HepG2 (cell line): ENCODE measurements around the gene WBP1. TPM values are rescaled to one million over a fixed set of nuclear protein-coding genes. Genes with fewer than 3 reads are reported as not detected.
A peak's percentile ranks its signal among the peaks of the same experiment; 100 is the strongest.

ENCODE experiments used
- BRF2 ChIP-seq: sonication (generic); formaldehyde crosslinking; IDR thresholded peaks from 2 replicates; pipeline ENCODE4 v1.8.1; 2022; ENCODE audit warnings: mild to moderate bottlenecking, missing genetic modification reagents
- GTF2F1 ChIP-seq: fragments of 150-350 bp; IDR thresholded peaks from 2 replicates; pipeline ENCODE4 v1.6.1; 2014; ENCODE audit warnings: low read length
- MLLT10 ChIP-seq: sonication (generic); formaldehyde crosslinking; IDR thresholded peaks from 2 replicates; pipeline ENCODE4 v1.4.0; 2020; ENCODE audit warnings: missing genetic modification reagents
- NR2F2 ChIP-seq: IDR thresholded peaks from 2 replicates; pipeline ENCODE4 v1.6.1; 2012; ENCODE audit warnings: low read depth, inconsistent platforms, borderline replicate concordance
- PHF20 ChIP-seq: sonication (generic); formaldehyde crosslinking; IDR thresholded peaks from 2 replicates; pipeline ENCODE4 v1.5.0; 2020; ENCODE audit warnings: mild to moderate bottlenecking, missing genetic modification reagents
- POGZ ChIP-seq: sonication (generic); formaldehyde crosslinking; IDR thresholded peaks from 2 replicates; pipeline ENCODE4 v1.4.0; 2020; ENCODE audit warnings: mild to moderate bottlenecking, missing genetic modification reagents
- RAD21 ChIP-seq: fragments of 450-650 bp; formaldehyde crosslinking; IDR thresholded peaks from 2 replicates; pipeline ENCODE4 v1.5.0; 2020; ENCODE audit warnings: mild to moderate bottlenecking
- RBM39 ChIP-seq: fragments of 200-400 bp; formaldehyde crosslinking; IDR thresholded peaks from one replicate; pipeline ENCODE4 v1.6.1; 2018; ENCODE audit warnings: antibody characterized with exemption, mild to moderate bottlenecking, low read depth, low read length; ENCODE audit not compliant: poor library complexity, severe bottlenecking
- RXRB ChIP-seq: IDR thresholded peaks from 2 replicates; pipeline ENCODE4 v1.6.1; 2016; ENCODE audit warnings: borderline replicate concordance, missing genetic modification reagents, missing compliant biosample characterization
- TRIM22 ChIP-seq: fragments of 450-650 bp; IDR thresholded peaks from 2 replicates; pipeline ENCODE4 v1.6.1; 2017
- ZBTB39 ChIP-seq: sonication (generic); formaldehyde crosslinking; IDR thresholded peaks from 2 replicates; pipeline ENCODE4 v1.5.0; 2020; ENCODE audit warnings: missing genetic modification reagents
- ZFP90 ChIP-seq: sonication (generic); formaldehyde crosslinking; IDR thresholded peaks from 2 replicates; pipeline ENCODE4 v1.8.0; 2022; ENCODE audit warnings: missing genetic modification reagents, mild to moderate bottlenecking, inconsistent platforms, borderline replicate concordance
- ZNF251 ChIP-seq: sonication (generic); formaldehyde crosslinking; IDR thresholded peaks from 2 replicates; pipeline ENCODE4 v1.9.0; 2021; ENCODE audit warnings: mild to moderate bottlenecking, missing genetic modification reagents
- ZNF44 ChIP-seq: sonication (generic); formaldehyde crosslinking; IDR thresholded peaks from 2 replicates; pipeline ENCODE4 v1.5.1; 2020; ENCODE audit warnings: mild to moderate bottlenecking, missing genetic modification reagents
- ZNF607 ChIP-seq: sonication (generic); formaldehyde crosslinking; IDR thresholded peaks from 2 replicates; pipeline ENCODE4 v1.5.1; 2020; ENCODE audit warnings: missing genetic modification reagents, mild to moderate bottlenecking, borderline replicate concordance
- ZNF7 ChIP-seq: IDR thresholded peaks from 2 replicates; pipeline ENCODE4 v1.6.1; 2016; ENCODE audit warnings: missing biosample characterization, missing genetic modification reagents
- ZNF770 ChIP-seq: sonication (generic); formaldehyde crosslinking; IDR thresholded peaks from 2 replicates; pipeline ENCODE4 v1.5.0; 2020; ENCODE audit warnings: mild to moderate bottlenecking, missing genetic modification reagents
- polyA plus RNA-seq, 8 experiments: library from polyadenylated mRNA; depleted of rRNA in 3 of 8; stranded (reverse) in 7 of 8; unstranded in 1 of 8; fragments of >200 nt; fragmentation: Illumina TruSeq in 4 of 8; extraction: Trizol in 4 of 8; gene quantifications; 2 replicates each; pipeline versions ENCODE4 v1.2.1 to v1.2.3, GENCODE V29; 2011 to 2016; ENCODE audit warnings: low read depth in 4 of 8, missing spikeins in 1 of 8, mixed read lengths in 1 of 8; ENCODE audit not compliant: insufficient read depth in 1 of 8
- total RNA-seq, 5 experiments: library from RNA; depleted of rRNA; stranded (reverse); fragments of >200 nt; fragmentation: Illumina TruSeq; extraction: Trizol; gene quantifications; 2 replicates each; pipeline ENCODE4 v1.2.3, GENCODE V29; 2016; ENCODE audit warnings: low read depth in 1 of 5
- TF ChIP-seq, protein P1 (sequence below): sonication (generic); formaldehyde crosslinking; conservative IDR thresholded peaks from 2 replicates; pipeline ENCODE4 v1.8.0; 2022; ENCODE audit warnings: low read depth, missing genetic modification reagents
- TF ChIP-seq, protein P2 (sequence below): sonication (generic); formaldehyde crosslinking; IDR thresholded peaks from 2 replicates; pipeline ENCODE4 v1.4.0; 2020; ENCODE audit warnings: missing genetic modification reagents; ENCODE audit errors: not compliant biosample characterization
- TF ChIP-seq, protein P3 (sequence below): sonication (generic); formaldehyde crosslinking; IDR thresholded peaks from 2 replicates; pipeline ENCODE4 v1.8.1; 2023; ENCODE audit warnings: mild to moderate bottlenecking, missing genetic modification reagents

WBP1 gene
- total and polyA plus RNA-seq, 2 of the 13 experiments (the other 11 are each of a cell fraction or from before 2014, with no cell fraction given), result 38.8 to 85.7 TPM

GRCh38 chr2:74413001-74413698 is 45.1 kb upstream of the WBP1 start (continued):
- TF ChIP-seq ZNF770 (CRISPR knock-in tag) (peak; percentile 76), ZNF607 (no peak), POGZ (CRISPR knock-in tag) (no peak), ZNF44 (CRISPR knock-in tag) (peak; percentile 86; the same call in 1 of the 2 replicates), ZBTB39 (CRISPR knock-in tag) (no peak), ZFP90 (CRISPR knock-in tag) (no peak), NR2F2 (no peak), RXRB (CRISPR knock-in tag) (peak; percentile 47; the same call in 1 of the 2 replicates), RAD21 (no peak), BRF2 (CRISPR knock-in tag) (no peak), RBM39 (no peak), MLLT10 (CRISPR knock-in tag) (no peak), PHF20 (0 out of 2 replicates have a peak, but pooled peaks have one; percentile 12), GTF2F1 (no peak), ZNF7 (CRISPR knock-in tag) (no peak), TRIM22 (no peak), ZNF251 (CRISPR knock-in tag) (no peak)
- TF ChIP-seq, protein P1, sequence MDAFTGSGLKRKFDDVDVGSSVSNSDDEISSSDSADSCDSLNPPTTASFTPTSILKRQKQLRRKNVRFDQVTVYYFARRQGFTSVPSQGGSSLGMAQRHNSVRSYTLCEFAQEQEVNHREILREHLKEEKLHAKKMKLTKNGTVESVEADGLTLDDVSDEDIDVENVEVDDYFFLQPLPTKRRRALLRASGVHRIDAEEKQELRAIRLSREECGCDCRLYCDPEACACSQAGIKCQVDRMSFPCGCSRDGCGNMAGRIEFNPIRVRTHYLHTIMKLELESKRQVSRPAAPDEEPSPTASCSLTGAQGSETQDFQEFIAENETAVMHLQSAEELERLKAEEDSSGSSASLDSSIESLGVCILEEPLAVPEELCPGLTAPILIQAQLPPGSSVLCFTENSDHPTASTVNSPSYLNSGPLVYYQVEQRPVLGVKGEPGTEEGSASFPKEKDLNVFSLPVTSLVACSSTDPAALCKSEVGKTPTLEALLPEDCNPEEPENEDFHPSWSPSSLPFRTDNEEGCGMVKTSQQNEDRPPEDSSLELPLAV, result no peak
- TF ChIP-seq, protein P2, sequence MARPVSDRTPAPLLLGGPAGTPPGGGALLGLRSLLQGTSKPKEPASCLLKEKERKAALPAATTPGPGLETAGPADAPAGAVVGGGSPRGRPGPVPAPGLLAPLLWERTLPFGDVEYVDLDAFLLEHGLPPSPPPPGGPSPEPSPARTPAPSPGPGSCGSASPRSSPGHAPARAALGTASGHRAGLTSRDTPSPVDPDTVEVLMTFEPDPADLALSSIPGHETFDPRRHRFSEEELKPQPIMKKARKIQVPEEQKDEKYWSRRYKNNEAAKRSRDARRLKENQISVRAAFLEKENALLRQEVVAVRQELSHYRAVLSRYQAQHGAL (CRISPR knock-in tag), result no peak
- TF ChIP-seq, protein P3, sequence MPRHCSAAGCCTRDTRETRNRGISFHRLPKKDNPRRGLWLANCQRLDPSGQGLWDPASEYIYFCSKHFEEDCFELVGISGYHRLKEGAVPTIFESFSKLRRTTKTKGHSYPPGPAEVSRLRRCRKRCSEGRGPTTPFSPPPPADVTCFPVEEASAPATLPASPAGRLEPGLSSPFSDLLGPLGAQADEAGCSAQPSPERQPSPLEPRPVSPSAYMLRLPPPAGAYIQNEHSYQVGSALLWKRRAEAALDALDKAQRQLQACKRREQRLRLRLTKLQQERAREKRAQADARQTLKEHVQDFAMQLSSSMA (CRISPR knock-in tag), result no peak
